ENCODE results near the gene TRIB2.
"Not testable (repeated sequence)": the region's sequence is repeated elsewhere in the genome, so short reads cannot be mapped to it uniquely, and the experiment has no call there.

TRIB2 gene

DNA sequence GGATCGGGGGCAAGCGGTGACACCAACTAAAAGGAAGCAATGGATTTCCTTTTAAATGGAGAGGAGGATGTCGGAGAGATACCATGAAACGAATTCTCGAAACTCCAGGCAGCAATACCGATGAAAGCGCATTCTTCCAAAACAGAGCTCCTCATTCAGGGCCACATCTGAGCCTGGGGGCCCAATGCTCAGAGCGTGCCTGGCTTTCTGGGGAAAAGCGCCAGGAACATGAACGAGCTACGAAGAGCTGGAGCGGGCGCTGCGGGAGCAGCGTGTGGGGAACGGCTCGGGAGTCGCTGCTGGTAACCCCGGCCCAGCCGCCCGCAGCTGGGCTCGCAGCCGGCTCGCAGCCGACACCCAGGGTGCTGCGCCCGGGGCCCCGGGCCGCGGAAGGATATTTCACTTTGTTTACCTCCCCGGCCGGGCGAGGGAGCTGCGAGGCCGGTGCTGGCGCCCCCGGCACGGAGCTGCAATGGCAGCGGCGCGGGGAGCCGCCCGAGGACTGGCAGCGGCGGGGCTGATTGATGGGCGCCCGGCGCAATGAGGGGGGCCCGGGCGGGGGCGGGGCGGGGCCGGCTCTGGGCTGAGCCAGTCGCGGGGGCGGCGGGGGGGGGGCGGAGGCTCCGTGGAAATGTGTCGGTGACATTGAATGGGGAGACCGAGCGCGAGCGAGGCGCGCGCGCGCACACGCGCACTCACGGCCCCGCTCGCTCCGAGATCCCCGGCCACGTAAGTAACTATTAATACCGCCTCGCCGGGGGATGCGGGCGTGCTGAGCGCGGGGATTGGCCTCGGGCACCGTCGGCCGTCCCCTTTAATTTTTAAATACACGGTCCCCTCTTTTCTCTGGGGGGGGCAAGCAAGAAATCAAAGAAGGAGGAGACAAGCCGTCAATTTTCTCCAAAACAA, at the start of gene TRIB2:
Gene TRIB2, plus strand, starts transcription at position 655 of the 909 bp plus-strand sequence. CDS start 1,372 bp downstream, outside the sequence.
- DNase-seq (ENCODE audit: low read depth, low spot score) = peak; percentile 85

DNA sequence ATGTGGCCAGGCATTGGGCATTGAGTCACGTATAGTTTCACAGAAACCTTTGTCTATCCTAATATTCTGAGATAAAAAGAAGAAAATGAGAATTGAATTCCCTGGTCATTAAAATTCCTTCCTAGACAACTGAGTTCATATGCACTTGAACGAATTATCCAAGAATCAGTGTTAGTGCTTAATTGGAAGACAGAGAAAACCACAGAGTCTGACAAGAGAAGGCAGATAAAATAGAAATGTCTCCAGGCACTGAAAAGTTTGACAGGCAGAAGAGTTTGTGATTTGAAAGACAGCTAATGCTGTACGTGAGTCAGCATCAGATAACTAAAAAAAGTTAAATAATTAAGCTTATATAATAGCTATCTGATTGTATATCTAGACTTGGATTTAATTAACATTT, 47.7 kb upstream of the TRIB2 start:
- no peak for DNase-seq (ENCODE audit: low read depth, low spot score)

DNA sequence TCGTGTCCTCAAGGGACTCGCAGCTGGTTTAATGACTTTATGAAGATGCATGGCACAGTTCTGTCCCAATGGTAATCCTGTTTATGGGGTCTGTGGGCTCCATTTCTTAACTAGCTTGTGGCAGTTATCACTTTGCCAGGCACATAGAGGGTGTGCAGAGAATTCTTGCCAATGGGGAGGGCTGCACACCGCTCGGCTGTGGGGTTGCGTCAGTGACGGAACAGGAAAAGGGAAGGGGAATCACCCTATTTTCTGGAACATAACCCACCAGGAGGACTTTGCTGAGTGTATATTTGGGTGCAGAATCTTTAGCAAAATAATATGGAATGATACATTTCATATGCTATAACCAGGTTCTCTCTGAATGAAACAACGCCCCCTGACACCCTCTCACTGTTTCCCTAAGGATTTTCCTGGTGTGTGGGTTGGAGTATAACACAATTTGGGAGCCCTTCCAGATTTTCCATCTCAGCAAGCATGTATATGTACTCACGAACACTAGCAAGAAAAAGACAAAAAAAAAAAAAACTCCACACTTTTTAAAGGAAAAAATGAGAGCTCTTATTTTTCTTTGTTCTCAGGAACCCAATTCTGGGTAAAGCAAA, 43.9 kb upstream of the TRIB2 start:
- no peak for DNase-seq (ENCODE audit: low read depth, low spot score)

DNA sequence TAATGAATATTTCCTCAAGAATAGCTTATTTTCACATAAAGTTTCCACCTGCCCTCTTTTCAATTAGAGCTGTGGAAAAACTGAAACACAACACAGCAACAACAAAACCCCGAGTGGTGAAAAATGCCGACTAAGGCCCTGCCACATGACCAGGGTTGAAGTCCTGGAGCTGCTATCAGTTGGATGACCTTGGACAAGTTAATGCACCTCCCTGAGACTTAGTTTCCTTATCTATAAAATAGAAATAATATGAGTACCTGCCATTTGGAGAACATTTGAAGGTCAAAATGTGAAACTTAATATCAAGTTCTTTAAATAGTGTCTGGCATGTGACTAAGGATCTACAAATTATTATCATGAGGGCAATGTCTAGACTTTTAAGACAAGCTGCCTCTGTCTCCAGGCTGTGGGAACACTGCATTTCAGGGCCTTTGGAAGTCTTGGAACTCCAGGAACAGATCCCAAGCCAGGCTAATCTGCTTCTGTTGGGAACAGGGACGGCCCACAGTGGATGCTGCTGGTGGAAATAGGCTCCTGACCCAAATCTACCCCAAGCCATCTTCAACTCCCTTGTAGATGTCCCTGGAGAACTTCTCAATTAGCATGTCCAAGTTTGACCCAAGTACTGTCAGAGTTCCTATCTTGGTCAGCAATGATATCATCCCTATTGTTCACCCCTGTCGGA, 42.0 kb upstream of the TRIB2 start:
- DNase-seq (ENCODE audit: low read depth, low spot score) = no peak

DNA sequence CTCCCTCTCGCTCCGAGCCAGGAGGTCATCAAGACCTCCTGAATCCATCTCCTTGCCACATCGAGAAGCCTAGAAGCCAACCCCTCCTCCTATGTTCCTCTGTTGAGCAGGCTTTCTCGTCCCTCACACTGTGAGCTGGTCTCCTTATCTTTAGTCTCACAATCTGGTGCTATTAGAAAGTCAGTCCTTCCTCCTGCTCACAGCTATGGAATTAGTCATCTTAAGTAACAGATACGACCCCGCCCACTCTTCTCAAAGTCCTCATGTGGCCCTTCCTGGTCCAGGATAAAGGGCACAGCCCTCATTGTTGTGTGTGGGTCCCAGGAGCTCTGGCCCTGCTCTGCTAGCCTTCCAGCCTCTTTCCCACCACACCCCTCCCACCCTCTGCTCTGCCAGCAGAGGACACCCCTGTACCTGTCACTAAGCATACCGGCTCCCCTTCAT, 41.4 kb upstream of the TRIB2 start:
- DNase-seq (ENCODE audit: low read depth, low spot score) = no peak

DNA sequence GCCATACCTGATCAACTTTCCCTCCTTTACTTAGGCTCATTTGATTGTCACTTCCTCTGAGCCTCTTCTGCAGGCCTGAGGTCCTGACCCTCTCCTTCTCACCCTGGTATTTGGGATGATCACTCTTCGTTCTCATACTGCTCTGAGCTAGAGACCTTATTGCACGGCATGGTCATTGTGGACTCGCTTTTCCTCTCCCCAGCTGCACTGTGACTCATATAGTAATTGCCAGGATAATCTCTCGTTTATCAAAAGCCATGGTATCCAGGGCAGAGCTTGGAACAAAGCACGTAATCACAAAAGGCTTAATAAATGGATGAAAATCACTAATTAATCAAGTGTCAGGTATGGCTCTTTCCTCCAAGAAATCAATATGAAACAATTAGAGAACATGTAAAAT, 40.9 kb upstream of the TRIB2 start:
- DNase-seq (ENCODE audit: low read depth, low spot score) = no peak

DNA sequence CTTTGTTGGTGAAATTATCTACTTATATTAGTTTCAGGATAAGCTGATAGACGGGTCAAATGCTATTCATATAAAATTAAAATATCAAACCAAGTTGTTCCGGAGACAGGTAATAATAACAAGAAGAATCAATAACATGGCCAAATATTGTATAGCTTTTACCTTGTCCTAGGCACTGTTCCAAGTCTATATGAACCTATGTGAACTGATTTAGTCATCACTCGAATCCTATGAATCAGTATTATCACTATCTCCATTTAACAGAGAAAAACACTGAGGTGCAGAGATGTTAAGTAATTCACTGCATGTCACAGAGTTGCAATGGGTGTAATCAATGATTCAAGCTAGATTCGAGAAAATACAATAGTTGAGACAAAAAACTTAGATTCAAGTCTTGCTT, 40.0 kb upstream of the TRIB2 start:
- DNase-seq (ENCODE audit: low read depth, low spot score) = no peak

DNA sequence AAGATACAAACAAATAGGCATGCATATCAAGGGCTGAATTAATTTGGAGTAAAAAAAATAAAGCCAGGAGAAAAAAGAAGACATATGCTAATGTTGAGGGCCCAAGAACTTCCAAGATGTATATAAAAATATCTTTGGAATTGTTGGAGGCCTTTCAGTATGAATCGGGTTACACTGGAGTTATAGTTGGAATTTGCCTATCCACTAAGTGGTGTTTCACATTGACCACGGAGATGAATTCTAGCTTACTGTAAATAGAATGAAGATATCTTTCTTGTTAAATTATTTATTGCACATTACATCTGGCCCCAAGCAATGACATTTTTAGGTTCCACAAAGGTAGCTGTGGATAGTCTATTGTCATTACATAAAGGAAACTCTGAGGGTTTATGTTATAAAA, 38.5 kb upstream of the TRIB2 start:
- no peak for DNase-seq (ENCODE audit: low read depth, low spot score)

DNA sequence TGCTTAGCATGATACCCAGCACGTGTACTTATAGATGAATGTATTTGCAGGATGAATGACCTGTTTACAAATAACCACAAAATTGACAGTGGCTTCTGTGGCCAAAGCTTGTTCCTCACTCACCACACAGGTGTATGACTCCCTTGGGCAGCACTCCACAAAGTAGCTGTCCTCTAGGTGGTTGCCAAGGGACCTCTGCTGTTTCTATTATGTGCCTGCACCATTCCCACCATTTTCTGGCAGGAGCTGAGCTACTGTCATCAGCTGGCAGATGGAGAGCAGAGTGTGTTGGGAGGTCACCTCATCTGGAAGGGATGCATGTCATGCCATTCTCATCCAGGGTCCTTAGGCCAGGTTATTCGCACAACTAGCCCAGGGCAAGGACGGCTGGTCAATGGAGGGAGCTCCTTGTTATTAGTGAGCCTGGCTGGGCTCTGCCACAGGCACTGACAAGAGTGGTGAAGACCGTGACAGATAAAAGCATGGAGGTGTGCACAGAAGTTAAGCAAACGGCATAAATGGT, 37.1 kb upstream of the TRIB2 start:
- DNase-seq (ENCODE audit: low read depth, low spot score) = no peak

DNA sequence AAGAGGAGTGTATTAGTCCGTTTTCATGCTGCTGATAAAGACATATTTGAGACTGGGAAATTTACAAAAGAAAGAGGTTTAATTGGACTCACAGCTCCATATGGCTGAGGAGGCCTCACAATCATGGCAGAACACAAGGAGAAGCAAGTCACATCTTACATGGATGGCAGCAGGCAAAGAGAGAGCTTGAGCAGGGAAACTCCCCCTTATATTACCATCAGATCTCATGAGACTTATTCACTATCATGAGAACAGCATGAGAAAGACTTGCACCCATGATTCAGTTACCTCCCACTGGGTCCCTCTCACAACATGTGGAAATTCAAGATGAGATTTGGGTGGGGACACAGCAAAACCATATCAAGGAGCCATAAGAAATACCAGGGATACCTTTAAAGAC, 36.6 kb upstream of the TRIB2 start:
- DNase-seq (ENCODE audit: low read depth, low spot score) = not testable (repeated sequence)

DNA sequence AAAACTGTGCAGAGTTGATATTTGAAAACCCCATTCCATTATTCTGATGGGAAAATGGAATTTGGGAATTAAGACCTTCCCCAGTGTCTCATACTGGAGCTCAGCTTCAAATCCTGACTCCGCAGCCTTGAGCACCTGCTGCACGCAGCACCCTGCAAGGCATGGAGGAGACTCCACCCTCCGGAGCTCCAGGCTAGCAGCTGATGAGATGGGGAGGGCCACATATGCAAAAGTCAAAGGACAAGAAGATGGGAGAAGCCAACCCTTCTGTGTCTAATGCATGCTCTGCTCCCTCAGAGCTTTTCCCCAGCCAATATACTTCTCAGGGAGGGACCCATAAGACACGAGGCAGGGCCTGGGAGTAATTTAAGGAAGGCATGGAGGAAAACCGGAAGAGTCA, 34.7 kb upstream of the TRIB2 start:
- no peak for DNase-seq (ENCODE audit: low read depth, low spot score)

DNA sequence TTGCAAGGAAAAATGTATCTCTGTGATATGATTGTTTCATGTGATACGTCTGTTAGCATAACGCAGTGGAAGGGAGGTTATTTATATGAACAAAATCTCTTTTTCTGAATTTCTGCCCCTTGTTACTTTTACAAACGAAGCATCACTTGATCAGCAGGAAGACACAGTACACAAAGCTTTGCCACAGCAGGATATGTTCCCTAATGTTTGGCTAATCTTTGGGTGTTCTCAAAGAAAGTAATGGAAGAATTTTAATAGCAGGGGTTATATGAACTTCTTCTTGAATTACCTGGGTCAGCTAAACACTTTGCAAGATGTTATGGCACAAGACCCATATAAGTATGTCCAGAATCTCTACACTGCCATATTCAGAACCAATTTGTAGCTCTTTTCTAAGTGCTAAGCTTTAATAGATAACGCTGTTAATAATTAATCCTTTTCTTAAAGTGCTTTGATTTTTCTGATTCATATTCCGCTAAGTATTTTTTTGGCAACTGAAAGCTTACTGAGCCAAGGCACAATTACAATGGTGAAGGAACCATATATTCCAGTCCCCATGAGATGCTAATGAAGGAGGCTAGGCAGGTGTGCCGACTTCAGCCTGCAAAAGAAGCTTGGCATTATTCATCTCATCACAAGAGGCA, 33.2 kb upstream of the TRIB2 start:
- no peak for DNase-seq (ENCODE audit: low read depth, low spot score)

DNA sequence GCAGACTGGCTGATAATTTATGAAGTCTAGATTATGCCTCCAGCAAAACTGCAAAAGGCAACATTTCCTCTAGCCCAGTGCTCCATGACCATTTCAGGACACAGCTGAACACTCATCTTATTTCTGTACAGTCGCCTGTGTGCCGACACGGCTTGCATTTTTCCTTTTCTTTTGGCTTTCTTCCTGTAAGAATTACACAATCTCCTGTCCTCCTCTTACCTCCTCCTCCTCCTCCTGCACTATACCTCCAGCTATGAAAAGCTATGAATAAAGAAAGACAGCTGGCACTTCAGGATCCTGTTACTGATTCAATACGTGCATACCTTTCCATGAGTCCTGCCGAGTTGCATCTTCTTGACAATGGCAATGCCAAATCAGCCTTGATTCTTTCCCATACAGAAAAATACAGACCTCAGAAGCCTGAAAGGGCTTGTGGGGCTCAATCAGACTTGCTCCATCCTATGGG, 32.2 kb upstream of the TRIB2 start:
- DNase-seq (ENCODE audit: low read depth, low spot score) = no peak

DNA sequence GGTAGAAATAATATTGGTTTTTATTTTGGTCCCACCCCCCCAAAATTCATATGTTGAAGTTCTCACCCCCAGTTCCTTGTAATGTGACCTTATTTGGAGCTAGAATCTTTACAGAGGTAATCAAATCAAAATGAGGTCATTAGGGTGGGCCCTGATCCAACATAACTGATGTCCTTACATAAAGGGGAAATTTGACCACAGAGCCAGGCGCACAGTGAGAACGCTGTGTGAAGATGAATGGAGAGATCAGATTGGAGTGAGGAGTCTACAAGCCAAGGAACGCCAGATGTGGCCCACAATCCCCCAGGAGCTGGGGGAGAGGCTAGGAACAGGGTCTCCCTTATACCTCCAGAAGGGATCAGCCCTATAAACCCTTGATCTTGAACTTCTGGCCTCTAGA, 31.6 kb upstream of the TRIB2 start:
- no peak for DNase-seq (ENCODE audit: low read depth, low spot score)

DNA sequence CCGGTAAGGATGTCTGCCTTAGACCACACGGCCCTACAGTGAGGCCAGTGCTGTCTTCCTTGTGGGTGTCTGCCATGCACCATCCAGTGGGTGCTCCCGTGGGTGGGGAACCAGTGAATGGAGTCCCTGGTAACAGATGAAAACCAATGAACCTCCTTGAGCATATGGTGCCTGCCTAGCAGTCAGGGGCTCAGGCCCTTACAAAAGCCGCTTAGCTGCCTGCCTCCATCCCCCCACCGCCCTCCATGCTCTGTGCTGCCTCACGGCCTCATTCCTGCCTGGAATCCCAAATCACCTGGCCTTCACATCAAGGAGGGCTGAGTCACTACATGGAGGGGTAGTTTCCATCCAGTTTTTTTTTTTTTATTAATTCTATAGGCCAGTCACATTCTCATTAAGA, 30.8 kb upstream of the TRIB2 start:
- no peak for DNase-seq (ENCODE audit: low read depth, low spot score)

DNA sequence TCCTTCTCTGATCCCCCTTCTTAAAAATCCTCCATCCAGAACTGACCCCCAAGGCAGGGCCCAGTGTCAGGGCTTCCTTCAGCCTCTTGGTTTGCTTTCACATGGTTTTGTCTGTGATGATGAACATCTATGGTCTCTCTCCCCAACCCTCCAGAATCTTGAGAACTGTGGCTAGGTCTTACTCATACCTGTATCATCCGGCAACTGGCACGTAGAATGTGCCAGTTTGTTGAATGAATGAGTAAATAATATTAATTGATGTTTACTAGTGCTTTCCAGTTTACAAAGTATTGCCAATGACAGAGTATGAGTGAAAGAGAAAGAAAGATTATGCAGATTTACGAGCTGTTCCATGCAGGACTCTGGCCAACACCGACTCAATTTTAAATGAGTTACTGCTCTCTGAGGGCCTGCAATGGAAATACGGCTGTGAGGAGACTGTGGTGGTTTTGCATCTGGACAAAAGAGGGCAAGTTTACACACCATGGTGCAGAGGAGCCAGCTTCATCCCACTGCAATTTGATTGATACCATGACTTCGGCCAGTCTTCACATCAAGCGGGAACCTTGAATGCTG, 29.9 kb upstream of the TRIB2 start:
- DNase-seq (ENCODE audit: low read depth, low spot score) = no peak

DNA sequence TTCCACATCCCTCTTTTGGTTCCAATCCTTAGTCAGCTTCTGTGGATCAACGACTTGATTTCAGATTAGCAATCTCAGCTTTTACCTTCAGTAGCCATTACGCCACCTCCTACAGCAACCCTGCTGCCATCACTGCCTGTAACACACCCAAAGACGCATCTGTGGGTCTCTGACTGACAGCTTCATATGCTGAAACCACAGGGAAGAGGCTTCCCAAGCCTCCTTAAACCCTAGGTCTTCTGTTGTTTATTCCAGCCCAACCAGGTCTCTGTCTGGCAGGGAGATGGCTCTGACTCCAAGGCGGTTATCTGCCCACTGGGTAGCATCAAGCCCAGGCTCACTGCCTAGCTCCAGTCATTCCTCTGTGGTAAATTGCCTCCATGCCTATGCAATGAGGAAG, 28.6 kb upstream of the TRIB2 start:
- peak; percentile 35 for DNase-seq (ENCODE audit: low read depth, low spot score)

DNA sequence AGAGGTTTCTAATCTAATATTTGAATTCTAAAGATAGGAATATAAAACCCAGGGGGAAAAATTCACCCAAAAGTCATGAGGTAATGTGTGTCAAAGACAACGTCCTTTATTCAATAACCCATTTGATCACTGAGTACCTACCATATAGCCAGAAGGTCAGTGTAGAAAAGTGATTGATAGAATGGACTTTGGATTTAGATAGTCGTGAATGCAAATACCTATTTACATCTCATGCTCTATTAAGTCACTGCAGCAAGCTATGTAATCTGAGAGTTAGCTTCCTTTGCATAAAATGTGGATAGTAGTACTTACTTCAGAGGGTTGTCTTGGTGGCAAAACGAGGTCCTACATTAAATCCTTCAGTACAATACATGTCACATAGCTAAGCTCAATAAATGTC, 27.8 kb upstream of the TRIB2 start:
- DNase-seq (ENCODE audit: low read depth, low spot score) = no peak

DNA sequence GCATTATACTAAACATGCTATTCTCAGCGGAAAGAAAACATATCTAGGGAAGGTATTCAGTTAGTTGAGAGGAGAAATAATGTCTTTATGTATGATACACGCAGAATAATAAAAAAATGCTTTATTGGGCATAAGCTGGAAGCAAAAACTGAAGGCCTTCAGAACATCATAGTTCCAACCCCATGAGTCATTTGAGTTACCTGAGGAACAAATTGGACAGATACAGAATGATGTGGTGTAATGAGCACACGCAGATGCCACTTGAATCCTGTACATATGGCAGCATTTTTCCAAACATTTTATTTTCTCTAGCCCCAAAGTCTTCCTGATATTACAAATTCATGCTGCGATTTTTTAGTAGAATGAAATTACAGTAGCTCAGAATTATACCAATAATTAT, 23.2 kb upstream of the TRIB2 start:
- no peak for DNase-seq (ENCODE audit: low read depth, low spot score)

DNA sequence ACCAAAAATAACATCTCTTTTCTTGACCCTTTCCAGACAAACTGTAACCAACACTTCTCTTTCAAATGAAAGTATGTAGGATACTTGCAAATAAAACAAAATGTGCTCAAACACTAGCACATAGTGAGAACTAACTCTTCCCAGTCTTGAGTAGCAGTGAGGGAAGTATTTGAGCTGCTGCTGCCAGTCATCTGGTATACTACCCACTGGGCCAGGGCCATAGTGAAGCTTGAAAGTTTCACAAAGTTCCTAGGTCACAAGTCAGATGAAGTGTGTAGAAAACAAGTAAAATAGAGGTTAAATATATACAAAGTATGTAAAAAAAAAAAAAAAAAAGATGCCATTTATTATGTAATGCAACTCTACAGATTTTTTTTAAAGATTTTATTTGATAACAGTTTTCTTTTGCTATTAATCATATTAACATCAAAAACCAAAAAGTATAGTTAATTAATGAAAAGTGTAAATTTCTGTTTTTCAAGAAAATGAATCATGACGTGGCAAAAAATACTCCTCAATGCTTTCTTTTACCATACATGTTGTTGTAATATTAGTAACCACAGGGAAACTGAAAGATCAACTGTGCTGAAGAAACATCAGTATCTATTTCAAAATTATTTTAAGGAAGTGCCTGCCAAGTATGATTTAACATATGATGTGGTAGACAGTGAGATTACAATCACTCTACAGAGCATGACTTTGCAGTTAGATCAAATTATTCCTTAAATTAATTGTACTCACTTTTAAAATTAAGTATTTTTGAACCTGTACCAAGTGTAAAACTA, 21.6 kb upstream of the TRIB2 start:
- no peak for DNase-seq (ENCODE audit: low read depth, low spot score)

DNA sequence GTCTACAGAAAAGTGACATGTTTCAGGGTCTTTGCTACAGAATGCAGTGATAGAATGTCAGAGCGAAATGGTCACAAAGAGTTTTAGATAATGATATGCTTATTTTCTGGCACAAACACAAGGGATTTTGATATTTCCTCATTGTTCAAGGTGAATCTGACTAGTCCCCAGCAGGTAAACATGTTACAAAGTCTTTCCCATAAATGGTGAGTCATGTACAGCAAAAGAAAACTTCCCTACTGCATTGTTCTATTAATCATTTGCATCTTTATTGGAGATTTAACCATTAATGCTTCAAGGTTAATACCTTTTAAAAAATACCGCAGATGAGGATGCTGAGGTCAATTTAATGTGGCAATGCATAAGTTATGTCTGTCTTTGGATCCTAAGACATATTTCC, 19.1 kb upstream of the TRIB2 start:
- no peak for DNase-seq (ENCODE audit: low read depth, low spot score)

All from ELF-1 (cell line).